Uterus (tissue), 2 donors: ENCODE data around the gene NTN4.

Source experiments
- POLR2A ChIP-seq, 2 donors: fragments of 450-650 bp; IDR thresholded peaks; one replicate each; pipeline ENCODE4 v1.6.1; 2016; ENCODE audit warnings: antibody characterized with exemption in 2 of 2, mild to moderate bottlenecking in 1 of 2, moderate library complexity in 1 of 2
- TF ChIP-seq, protein P1 (sequence below), 4 experiments: fragments of 200-600 bp in 2 of 4; fragments of 450-650 bp in 2 of 4; sonication (generic) in 2 of 4; IDR thresholded peaks; one replicate each; pipeline ENCODE4 v1.5.1; 2016 to 2019; ENCODE audit warnings: antibody characterized with exemption in 4 of 4, mild to moderate bottlenecking in 2 of 4, moderate library complexity in 1 of 4

GRCh38 chr12:95637010-95637409 is 153.6 kb downstream of the NTN4 start:
- TF ChIP-seq POLR2A (IDR thresholded peaks at IDR 0.05), result no peak
- TF ChIP-seq, protein P1, sequence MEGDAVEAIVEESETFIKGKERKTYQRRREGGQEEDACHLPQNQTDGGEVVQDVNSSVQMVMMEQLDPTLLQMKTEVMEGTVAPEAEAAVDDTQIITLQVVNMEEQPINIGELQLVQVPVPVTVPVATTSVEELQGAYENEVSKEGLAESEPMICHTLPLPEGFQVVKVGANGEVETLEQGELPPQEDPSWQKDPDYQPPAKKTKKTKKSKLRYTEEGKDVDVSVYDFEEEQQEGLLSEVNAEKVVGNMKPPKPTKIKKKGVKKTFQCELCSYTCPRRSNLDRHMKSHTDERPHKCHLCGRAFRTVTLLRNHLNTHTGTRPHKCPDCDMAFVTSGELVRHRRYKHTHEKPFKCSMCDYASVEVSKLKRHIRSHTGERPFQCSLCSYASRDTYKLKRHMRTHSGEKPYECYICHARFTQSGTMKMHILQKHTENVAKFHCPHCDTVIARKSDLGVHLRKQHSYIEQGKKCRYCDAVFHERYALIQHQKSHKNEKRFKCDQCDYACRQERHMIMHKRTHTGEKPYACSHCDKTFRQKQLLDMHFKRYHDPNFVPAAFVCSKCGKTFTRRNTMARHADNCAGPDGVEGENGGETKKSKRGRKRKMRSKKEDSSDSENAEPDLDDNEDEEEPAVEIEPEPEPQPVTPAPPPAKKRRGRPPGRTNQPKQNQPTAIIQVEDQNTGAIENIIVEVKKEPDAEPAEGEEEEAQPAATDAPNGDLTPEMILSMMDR (IDR thresholded peaks at IDR 0.05), result no peak
